Pons (tissue), 1 donor: ENCODE measurements around the gene NUDT21.
"Not testable (repeated sequence)": the region's sequence is repeated elsewhere in the genome, so short reads cannot be mapped to it uniquely, and the experiment has no call there.

ENCODE experiments used
- DNase-seq: peaks from one replicate; pipeline ENCODE4 v3.0.0-alpha.2; 2016; ENCODE audit warnings: low spot score

Gene NUDT21

DNA sequence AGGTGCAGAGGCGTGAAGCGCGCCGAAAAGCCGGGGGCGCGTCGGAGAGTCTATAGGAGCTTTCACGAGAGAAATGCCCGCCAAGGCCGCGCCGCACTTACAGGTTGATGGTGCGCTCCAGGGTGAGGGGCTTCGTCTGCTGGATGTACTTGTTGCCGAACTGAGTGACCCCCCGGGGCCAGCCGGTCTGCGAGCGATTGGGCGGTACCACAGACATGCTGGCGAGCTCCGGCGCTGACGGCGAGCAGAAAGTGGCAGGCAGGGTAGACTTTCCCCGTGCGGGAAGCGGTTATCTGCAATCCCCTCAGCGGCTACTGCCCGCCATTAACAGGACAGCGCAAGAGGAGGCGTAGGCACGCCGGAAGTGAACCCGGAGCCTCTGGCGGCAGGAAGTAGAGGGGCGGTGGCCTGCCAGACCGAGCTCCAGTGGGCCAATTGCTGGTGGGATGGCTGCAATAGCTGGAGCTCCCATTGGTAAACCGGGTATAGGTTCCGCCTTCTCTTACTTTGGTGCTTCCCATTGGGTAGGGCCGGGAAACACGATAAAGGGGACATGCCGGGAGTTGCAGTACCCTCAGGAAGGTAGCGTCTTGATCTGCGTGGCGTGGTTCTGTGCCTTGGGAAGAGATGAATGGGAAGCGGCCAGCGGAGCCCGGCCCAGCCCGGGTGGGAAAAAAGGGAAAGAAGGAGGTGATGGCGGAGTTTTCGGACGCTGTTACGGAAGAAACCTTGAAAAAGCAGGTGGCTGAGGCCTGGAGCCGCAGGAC, at the start of gene NUDT21, which contains the start of gene OGFOD1:
TSS of gene NUDT21 (minus strand) at position 347 of the 767 bp plus-strand sequence. CDS start at position 217, 130 bp downstream.
TSS of gene OGFOD1 (plus strand) at position 569 of the 767 bp plus-strand sequence. CDS start at position 628, 59 bp downstream.
- peak; percentile 99 for DNase-seq

- DNase-seq, result no peak
Observed at GRCh38 chr16:56493815-56494214, 42.7 kb upstream of the NUDT21 start.

DNA sequence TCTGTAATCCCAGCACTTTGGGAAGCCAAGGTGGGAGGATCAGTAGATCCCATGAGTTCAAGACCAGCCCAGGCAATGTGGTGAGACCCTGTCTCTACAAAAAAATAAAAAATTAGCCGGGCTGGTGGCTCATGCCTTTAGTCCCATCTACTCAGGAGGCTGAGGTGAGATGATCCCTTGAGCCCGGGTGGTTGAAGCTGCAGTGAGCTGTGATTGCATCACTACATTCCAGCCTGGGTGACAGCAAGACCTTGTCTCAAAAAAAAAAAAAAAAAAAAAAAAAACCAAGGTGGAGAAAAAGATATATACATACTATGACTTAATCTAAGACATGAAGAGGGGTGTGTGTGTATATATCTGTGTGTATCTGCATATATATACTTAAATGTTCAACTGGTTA, 42.0 kb upstream of the NUDT21 start:
- no peak for DNase-seq

GRCh38 chr16:56491657-56492261, 40.6 kb upstream of the NUDT21 start:
- DNase-seq, result no peak

- not testable (repeated sequence) for DNase-seq
Observed at GRCh38 chr16:56488868-56489267, 37.7 kb upstream of the NUDT21 start.

- peak; percentile 90 for DNase-seq
Observed at GRCh38 chr16:56488035-56488434, 36.9 kb upstream of the NUDT21 start.

GRCh38 chr16:56483394-56483793, 32.3 kb upstream of the NUDT21 start:
- no peak for DNase-seq

DNA sequence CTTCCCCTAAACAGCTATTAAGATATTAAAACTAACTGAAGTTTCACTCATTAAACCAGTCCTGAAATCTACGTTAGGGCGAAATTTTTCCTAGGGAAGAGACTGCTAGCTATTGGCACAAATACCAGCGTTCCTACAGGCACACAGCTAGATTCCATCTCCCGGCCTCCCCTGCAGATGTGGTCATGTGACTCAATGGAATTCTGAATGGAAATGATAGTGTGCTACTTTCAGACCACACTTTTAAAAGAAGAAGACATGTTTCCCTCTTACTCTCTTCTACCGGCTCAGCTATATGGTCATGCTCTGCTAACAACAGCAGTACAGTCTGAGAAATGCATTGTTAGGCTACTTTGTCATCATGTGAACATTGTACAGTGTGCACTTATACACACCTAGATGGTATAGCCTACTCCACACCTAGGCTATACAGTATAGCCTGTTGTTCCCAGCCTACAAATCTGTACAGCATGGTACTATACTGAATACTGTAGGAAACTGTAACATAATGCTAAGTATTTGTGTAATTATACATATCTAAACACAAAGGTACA, 31.6 kb upstream of the NUDT21 start:
- no peak for DNase-seq

DNA sequence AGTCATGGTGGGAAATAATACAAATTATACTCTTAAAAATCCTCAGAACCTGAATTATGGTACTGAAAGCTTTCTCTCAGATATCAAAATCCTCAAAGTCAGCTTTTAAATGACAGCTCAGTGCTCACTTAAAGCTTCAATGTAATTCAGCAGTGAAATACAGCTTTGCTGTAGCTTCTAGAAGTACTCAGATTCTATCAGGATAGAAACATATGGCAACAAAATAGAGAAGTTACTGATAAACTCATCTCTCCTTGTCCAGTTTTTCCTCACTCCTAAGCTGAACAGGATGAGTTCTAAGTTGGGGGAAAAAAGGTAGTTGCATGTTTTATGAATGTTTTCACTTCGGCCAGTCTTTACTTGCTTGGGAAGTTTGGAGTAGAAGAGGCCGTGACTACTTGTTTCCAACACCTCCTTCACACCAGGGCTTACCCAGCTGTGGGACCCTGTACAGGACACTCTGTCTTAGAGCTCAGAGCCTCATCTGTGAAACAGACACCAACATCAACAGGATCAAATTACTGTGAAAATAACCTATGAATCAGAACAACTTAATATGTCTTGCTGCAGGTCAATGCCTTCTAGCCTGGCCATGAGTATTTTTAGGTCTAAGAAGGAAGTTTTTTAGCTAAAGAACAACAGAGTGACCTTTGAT, 30.5 kb upstream of the NUDT21 start:
- DNase-seq, result no peak

DNA sequence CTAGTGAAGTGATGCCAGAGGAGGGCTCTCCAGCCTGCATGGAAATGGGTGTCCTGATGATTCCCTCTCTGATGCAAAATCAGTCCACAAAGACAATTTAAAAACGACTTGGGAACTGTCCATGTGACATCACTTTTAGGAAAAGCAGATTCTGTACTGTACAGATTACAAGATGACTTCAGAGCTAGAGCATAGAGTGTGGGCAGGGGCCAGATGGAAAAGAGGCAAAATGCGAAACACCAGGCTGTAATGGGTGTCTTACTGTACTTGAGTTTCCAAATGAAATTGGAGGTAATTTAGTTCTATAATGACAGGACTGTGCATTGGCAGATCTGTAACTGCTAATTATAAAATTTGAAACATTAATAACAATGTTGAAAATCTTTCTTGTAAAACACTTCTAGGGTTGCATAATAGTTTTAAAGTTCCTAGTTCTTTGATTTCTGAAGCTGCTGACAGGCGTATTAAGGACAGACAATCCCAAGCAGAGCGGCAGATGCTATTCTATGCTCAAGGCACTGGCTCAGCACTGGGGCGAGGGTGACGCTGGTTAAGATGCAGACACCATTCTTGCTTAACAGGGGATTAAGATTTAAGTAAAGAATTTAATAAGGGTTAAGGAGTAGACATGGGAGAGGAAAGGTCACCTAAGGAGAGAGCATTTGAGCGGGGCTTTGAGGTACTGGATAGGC, 29.8 kb upstream of the NUDT21 start:
- no peak for DNase-seq

- no peak for DNase-seq
Observed at GRCh38 chr16:56479469-56479868, 28.3 kb upstream of the NUDT21 start.

DNA sequence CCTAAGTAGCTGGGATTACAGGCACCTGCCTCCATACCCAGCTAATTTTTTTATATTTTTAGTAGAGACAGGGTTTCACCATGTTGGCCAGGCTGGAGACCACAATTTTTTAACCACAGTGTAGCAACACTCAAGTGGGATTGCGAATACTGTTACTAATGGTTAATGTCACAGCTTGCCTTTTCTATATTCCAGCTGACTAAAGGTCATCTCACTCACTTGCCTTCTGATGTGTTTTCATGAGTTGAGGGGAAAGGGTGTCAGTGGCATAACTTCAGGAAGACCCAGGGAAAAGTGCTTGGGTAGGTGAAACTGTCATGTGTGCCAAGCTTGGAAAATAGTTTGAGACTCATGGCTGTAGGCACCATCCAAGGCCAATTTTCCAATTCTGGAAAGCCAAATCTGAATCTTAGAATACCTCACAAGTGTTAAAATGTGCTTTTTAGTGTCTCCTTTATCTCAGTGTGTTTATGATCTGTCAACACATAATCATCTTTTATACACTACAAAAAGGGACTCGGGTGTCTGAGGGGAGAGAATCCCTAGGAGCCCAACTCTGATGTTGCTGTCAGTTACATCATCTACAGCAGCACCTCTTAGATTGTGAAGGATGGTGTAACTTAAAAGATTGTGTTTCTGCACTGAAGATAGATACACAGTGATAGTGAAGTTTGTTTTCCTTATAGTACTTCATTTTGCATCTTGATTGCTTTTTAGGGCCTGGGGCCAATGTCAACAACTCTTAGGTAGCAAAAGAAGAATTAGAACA, 27.3 kb upstream of the NUDT21 start:
- DNase-seq, result no peak

GRCh38 chr16:56477096-56477878, 26.2 kb upstream of the NUDT21 start:
- no peak for DNase-seq

DNA sequence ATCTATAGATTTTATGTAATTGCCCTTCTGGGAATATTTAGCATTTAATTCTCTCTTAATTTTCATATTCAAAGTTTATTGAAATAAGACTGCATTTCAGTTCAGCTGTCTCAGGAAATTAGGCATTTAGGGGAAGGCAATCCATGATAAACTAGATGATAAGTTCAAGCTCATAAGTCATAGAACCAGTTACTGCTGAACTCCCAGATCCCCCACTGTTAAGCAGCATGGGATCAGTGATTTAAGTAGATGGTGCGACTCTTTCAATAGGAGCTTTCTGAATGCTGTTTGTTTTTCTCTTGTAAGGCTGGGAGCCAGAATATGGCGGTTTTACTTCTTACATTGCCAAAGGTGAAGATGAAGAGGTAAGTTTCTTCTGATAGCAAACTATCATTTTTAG, 24.1 kb upstream of the NUDT21 start:
- DNase-seq, result no peak

DNA sequence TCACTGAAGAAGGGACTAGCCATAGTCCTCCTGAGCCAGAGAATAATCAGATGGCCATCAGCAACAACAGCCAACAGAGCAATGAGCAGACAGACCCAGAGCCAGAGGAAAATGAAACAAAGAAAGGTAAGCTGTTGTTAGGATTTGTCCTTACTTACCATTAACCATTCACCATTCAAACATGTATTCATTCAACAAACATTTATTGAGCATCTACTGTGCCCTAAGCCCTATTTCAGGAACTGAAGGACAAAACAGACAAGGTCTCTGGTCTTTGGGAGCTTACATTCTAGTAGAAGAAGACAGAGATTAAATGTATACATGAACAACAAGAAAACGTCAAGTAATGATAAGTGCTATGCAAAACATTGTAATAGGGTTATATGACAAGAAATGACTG, 19.5 kb upstream of the NUDT21 start:
- no peak for DNase-seq

- no peak for DNase-seq
Observed at GRCh38 chr16:56470232-56470631, 19.1 kb upstream of the NUDT21 start.

GRCh38 chr16:56469748-56470147, 18.6 kb upstream of the NUDT21 start:
- DNase-seq, result no peak

GRCh38 chr16:56468800-56469199, 17.7 kb upstream of the NUDT21 start:
- DNase-seq, result no peak

DNA sequence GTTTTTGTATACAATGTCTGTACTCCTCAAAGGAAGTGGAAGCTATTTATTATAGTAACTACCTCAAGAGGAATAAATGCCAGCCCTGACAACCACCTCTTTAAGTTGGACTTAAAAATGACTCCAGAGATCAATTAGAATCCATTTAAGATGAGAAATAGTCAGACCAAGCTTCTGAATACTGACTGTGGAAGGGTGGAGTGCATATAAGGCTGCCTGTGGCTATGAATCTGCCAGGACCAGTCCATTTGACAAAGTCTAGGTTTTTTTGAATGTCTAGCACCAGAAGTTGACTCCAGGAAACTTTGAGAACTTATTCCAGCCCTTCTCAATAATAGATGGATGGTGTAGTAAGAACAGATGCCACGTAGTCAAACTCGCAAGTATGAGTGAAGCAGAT, 15.2 kb upstream of the NUDT21 start:
- DNase-seq, result no peak

GRCh38 chr16:56463153-56463552, 12.0 kb upstream of the NUDT21 start:
- DNase-seq, result no peak
